ENCODE measurements around the gene PLEKHA8.

GRCh38 chr7:30012757-30013156 lies 15.5 kb upstream of the PLEKHA8 start:
- no peak for TF ChIP-seq CTCF (IDR thresholded peaks at IDR 0.05)
- no peak for TF ChIP-seq POLR2A (IDR thresholded peaks at IDR 0.05)

Measured in adrenal gland (tissue), 5 donors.